HepG2 (cell line): Measurements from ENCODE around the gene KAZALD1. TPM values are rescaled to one million over a fixed set of nuclear protein-coding genes. Genes with fewer than 3 reads are reported as not detected.

Source experiments
- ATAC-seq: fragments of 200-7000 bp; cut with Tn5 transposase; 3 replicates; pipeline ENCODE4 v1.9.1; 2020; ENCODE audit warnings: mild to moderate bottlenecking, moderate library complexity
- BruUV-seq: library from RNA; stranded (reverse); fragments of 400-500 nt; replicated peaks from 2 replicates; lab custom pipeline; 2021; lab: Mats Ljungman, UMichigan
- CTCF ChIA-PET: fragments of 300-600 bp; formaldehyde crosslinking; extraction: SDS; loops from one replicate; lab custom pipeline; 2021; ENCODE audit warnings: low total read pairs, inconsistent platforms, low intra/inter-chr PET ratio; lab: Yijun Ruan, JAX
- POLR2A ChIA-PET: fragments of 350-600 bp; sonication (Branson Sonifier 250); formaldehyde crosslinking; loops from one replicate; lab custom pipeline; 2020; ENCODE audit warnings: antibody characterized with exemption, inconsistent platforms; lab: Yijun Ruan, JAX
- DNase-seq: peaks from one replicate; pipeline ENCODE4 v3.0.0-alpha.2; 2015; ENCODE audit warnings: low spot score
- FAIRE-seq: peaks from 3 replicates; lab custom pipeline; 2011; peaks lifted over from hg19 to GRCh38; lab: Jason Lieb, UNC
- H2AFZ ChIP-seq: one replicate; pipeline ENCODE4 v1.6.1; 2011; ENCODE audit warnings: low read length, inconsistent platforms
- H3K27ac ChIP-seq: fragments of 300-600 bp; 3 replicates; pipeline ENCODE4 v1.8.0; 2011; ENCODE audit warnings: mixed run types, mild to moderate bottlenecking, mixed read lengths, low read length, inconsistent platforms; ENCODE audit not compliant: insufficient read depth; ENCODE audit errors: extremely low read length
- H3K27me3 ChIP-seq, 2 experiments: fragments of 200-600 bp in 1 of 2; 2 replicates in 1 of 2; 3 replicates in 1 of 2; pipeline versions ENCODE4 v1.6.0 to v1.8.0; 2011; ENCODE audit warnings: low read length in 2 of 2, mild to moderate bottlenecking in 2 of 2, moderate library complexity in 2 of 2, inconsistent platforms in 1 of 2; ENCODE audit not compliant: insufficient read depth in 2 of 2, control insufficient read depth in 1 of 2
- H3K36me3 ChIP-seq, 2 experiments: fragments of 200-600 bp in 1 of 2; replicated peaks in 1 of 2; 2 replicates in 1 of 2; 3 replicates in 1 of 2; pipeline versions ENCODE4 v1.5.1 to v1.8.0; 2011; ENCODE audit warnings: low read length in 2 of 2, inconsistent platforms in 1 of 2; ENCODE audit not compliant: insufficient read depth in 2 of 2, control insufficient read depth in 1 of 2
- H3K4me1 ChIP-seq: 2 replicates; pipeline ENCODE4 v1.5.1; 2012; ENCODE audit warnings: low read length, inconsistent platforms; ENCODE audit not compliant: insufficient read depth
- H3K4me2 ChIP-seq: 2 replicates; pipeline ENCODE4 v1.6.0; 2011; ENCODE audit warnings: low read depth, low read length, inconsistent platforms
- H3K4me3 ChIP-seq, 3 experiments: fragments of 200-600 bp in 1 of 3; sonication (generic), shearing (Covaris generic) in 1 of 3; replicated peaks in 1 of 3; 2 replicates each; pipeline ENCODE4 v1.5.1; 2011 to 2016; ENCODE audit warnings: low read length in 3 of 3, inconsistent platforms in 2 of 3, low read depth in 2 of 3, mild to moderate bottlenecking in 2 of 3, control low read depth in 1 of 3, mixed read lengths in 1 of 3; ENCODE audit not compliant: insufficient read depth in 1 of 3
- H3K79me2 ChIP-seq: one replicate; pipeline ENCODE4 v1.6.1; 2011; ENCODE audit warnings: low read length, inconsistent platforms; ENCODE audit not compliant: insufficient read depth
- H3K9ac ChIP-seq: 2 replicates; pipeline ENCODE4 v1.6.0; 2011; ENCODE audit warnings: mild to moderate bottlenecking, low read depth, low read length, inconsistent platforms; ENCODE audit not compliant: insufficient read depth
- H3K9me3 ChIP-seq: 2 replicates; pipeline ENCODE4 v1.5.1; 2012; ENCODE audit warnings: mild to moderate bottlenecking, low read length
- H4K20me1 ChIP-seq: 2 replicates; pipeline ENCODE4 v1.6.0; 2011; ENCODE audit warnings: inconsistent platforms, mild to moderate bottlenecking, low read length, moderate library complexity; ENCODE audit not compliant: insufficient read depth
- GLI4 ChIP-seq: sonication (generic); formaldehyde crosslinking; IDR thresholded peaks from 2 replicates; pipeline ENCODE4 v1.5.1; 2020; ENCODE audit warnings: missing genetic modification reagents, mild to moderate bottlenecking, moderate library complexity, borderline replicate concordance
- HDAC2 ChIP-seq: sonication (generic); formaldehyde crosslinking; IDR thresholded peaks from 2 replicates; pipeline ENCODE4 v1.4.0; 2020; ENCODE audit warnings: missing genetic modification reagents
- RAD21 ChIP-seq: fragments of 450-650 bp; formaldehyde crosslinking; IDR thresholded peaks from 2 replicates; pipeline ENCODE4 v1.5.0; 2020; ENCODE audit warnings: mild to moderate bottlenecking
- ZNF607 ChIP-seq: sonication (generic); formaldehyde crosslinking; IDR thresholded peaks from 2 replicates; pipeline ENCODE4 v1.5.1; 2020; ENCODE audit warnings: missing genetic modification reagents, mild to moderate bottlenecking, borderline replicate concordance
- ZNF710 ChIP-seq: sonication (generic); formaldehyde crosslinking; IDR thresholded peaks from 2 replicates; pipeline ENCODE4 v1.5.0; 2020; ENCODE audit warnings: mild to moderate bottlenecking, missing genetic modification reagents, borderline replicate concordance
- WGBS: methylation state at CpG from one replicate; pipeline ENCODE4 v1.1.6; 2017; ENCODE audit warnings: low lambda C conversion rate; 5-methylcytosine and 5-hydroxymethylcytosine counted together
- in situ Hi-C: cut with HindIII; loops from 2 replicates; pipeline ENCODE4 v1.10.0; 2017; ENCODE audit warnings: low pct_unique_long_range_greater_than_20kb; ENCODE audit not compliant: extremely low pct_ligation_motif_present
- intact Hi-C: fragments of 100-400 bp; cut with micrococcal nuclease; formaldehyde crosslinking; loops from one replicate; pipeline ENCODE4 v1.10.0; 2022; ENCODE audit not compliant: unreplicated experiment
- polyA plus RNA-seq, 8 experiments: library from polyadenylated mRNA; depleted of rRNA in 3 of 8; stranded (reverse) in 7 of 8; unstranded in 1 of 8; fragments of >200 nt; fragmentation: Illumina TruSeq in 4 of 8; extraction: Trizol in 4 of 8; gene quantifications; 2 replicates each; pipeline versions ENCODE4 v1.2.1 to v1.2.3, GENCODE V29; 2011 to 2016; ENCODE audit warnings: low read depth in 4 of 8, missing spikeins in 1 of 8, mixed read lengths in 1 of 8; ENCODE audit not compliant: insufficient read depth in 1 of 8
- total RNA-seq, 5 experiments: library from RNA; depleted of rRNA; stranded (reverse); fragments of >200 nt; fragmentation: Illumina TruSeq; extraction: Trizol; gene quantifications; 2 replicates each; pipeline ENCODE4 v1.2.3, GENCODE V29; 2016; ENCODE audit warnings: low read depth in 1 of 5
- TF ChIP-seq, protein P1 (sequence below): sonication (generic); formaldehyde crosslinking; IDR thresholded peaks from one replicate; pipeline ENCODE4 v1.5.1; 2020; ENCODE audit warnings: mild to moderate bottlenecking, missing genetic modification reagents; ENCODE audit errors: not compliant biosample characterization

Gene KAZALD1
- total and polyA plus RNA-seq, 2 of the 13 experiments (the other 11 are each of a cell fraction or from before 2014, with no cell fraction given) = 16.7 to 27.7 TPM

DNA sequence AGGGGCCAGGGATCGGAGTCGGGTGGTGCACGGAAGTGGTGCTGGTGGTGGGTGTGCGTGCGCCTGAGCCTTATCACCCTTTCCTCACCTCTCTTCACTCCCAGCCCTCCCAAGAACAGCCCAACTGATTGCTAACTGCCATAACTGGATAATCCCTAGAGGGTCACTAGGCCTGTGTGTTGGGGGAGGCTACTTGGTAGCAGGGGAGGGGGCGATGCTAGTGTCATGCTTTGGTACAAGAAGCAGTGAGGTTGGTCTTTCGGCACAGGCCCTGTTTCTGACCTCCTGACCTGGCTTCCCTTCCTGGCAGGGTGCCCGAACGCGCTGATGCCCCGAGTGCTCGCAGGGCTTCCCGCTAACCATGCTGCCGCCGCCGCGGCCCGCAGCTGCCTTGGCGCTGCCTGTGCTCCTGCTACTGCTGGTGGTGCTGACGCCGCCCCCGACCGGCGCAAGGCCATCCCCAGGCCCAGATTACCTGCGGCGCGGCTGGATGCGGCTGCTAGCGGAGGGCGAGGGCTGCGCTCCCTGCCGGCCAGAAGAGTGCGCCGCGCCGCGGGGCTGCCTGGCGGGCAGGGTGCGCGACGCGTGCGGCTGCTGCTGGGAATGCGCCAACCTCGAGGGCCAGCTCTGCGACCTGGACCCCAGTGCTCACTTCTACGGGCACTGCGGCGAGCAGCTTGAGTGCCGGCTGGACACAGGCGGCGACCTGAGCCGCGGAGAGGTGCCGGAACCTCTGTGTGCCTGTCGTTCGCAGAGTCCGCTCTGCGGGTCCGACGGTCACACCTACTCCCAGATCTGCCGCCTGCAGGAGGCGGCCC lies 652 bp downstream of the KAZALD1 start:
- ATAC-seq (peak; percentile 56), FAIRE-seq (no peak), DNase-seq (peak; percentile 68)
- ChIA-PET POLR2A (interaction anchor here (1.0 to 9.0 kb wide), 12 partner anchors 11 to 292 kb away, joined by 3 to 141 read pairs (median 10); partner anchors contain the start of genes BTRC, PDZD7 and SFXN3), CTCF (interaction anchor here (0.8 kb wide), 1 partner anchor 22 kb away, joined by 3 read pairs; no protein-coding TSS in a partner anchor)
- WGBS = 0% methylated on average over 28 of the region's 63 CpGs
- H3K4me1 ChIP-seq = peaks cover 57% of the 10 kb centered on the region
- H2AFZ ChIP-seq = no peak overlapping the region
- H4K20me1 ChIP-seq = no peaks in the 10 kb centered on the region; the same call in 1 of the 2 replicates
- in situ Hi-C loops (no loop called here), intact Hi-C loops (no loop called here)
- peak overlapping the region; percentile 99 for H3K27ac ChIP-seq
- H3K79me2 ChIP-seq = peaks cover 45% of the 10 kb centered on the region
- peak overlapping the region; percentile 82 to 97 (median 87) for H3K4me3 ChIP-seq
- no TSS peak for BruUV-seq
- H3K36me3 ChIP-seq = no peaks in the 10 kb centered on the region
- peak overlapping the region; percentile 99 for H3K9ac ChIP-seq
- H3K9me3 ChIP-seq = no peaks in the 10 kb centered on the region
- no peaks in the 10 kb centered on the region; a peak in 1 of 5 replicates for H3K27me3 ChIP-seq
- H3K4me2 ChIP-seq = peak overlapping the region; percentile 99
- TF ChIP-seq, protein P1, sequence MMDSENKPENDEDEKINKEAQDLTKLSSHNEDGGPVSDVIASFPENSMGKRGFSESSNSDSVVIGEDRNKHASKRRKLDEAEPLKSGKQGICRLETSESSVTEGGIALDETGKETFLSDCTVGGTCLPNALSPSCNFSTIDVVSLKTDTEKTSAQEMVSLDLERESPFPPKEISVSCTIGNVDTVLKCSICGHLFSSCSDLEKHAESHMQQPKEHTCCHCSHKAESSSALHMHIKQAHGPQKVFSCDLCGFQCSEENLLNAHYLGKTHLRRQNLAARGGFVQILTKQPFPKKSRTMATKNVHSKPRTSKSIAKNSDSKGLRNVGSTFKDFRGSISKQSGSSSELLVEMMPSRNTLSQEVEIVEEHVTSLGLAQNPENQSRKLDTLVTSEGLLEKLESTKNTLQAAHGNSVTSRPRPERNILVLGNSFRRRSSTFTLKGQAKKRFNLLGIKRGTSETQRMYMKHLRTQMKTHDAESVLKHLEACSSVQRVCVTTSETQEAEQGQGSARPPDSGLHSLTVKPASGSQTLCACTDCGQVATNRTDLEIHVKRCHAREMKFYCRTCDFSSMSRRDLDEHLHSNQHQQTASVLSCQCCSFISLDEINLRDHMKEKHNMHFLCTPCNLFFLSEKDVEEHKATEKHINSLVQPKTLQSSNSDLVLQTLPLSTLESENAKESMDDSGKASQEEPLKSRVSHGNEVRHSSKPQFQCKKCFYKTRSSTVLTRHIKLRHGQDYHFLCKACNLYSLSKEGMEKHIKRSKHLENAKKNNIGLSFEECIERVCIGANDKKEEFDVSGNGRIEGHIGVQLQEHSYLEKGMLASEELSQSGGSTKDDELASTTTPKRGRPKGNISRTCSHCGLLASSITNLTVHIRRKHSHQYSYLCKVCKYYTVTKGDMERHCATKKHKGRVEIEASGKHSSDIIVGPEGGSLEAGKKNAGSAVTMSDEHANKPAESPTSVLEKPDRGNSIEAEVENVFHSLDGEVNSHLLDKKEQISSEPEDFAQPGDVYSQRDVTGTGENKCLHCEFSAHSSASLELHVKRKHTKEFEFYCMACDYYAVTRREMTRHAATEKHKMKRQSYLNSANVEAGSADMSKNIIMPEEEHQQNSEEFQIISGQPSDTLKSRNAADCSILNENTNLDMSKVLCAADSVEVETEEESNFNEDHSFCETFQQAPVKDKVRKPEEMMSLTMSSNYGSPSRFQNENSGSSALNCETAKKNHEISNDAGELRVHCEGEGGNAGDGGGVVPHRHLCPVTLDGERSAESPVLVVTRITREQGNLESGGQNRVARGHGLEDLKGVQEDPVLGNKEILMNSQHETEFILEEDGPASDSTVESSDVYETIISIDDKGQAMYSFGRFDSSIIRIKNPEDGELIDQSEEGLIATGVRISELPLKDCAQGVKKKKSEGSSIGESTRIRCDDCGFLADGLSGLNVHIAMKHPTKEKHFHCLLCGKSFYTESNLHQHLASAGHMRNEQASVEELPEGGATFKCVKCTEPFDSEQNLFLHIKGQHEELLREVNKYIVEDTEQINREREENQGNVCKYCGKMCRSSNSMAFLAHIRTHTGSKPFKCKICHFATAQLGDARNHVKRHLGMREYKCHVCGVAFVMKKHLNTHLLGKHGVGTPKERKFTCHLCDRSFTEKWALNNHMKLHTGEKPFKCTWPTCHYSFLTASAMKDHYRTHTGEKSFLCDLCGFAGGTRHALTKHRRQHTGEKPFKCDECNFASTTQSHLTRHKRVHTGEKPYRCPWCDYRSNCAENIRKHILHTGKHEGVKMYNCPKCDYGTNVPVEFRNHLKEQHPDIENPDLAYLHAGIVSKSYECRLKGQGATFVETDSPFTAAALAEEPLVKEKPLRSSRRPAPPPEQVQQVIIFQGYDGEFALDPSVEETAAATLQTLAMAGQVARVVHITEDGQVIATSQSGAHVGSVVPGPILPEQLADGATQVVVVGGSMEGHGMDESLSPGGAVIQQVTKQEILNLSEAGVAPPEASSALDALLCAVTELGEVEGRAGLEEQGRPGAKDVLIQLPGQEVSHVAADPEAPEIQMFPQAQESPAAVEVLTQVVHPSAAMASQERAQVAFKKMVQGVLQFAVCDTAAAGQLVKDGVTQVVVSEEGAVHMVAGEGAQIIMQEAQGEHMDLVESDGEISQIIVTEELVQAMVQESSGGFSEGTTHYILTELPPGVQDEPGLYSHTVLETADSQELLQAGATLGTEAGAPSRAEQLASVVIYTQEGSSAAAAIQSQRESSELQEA (CRISPR knock-in tag) = peak; percentile 96
- TF ChIP-seq GLI4 (peak; percentile 93; the same call in 1 of the 2 replicates), ZNF607 (CRISPR knock-in tag) (peak; percentile 95), RAD21 (peak; percentile 88), ZNF710 (CRISPR knock-in tag) (peak; percentile 7; the same call in 1 of the 2 replicates), HDAC2 (peak; percentile 43)
